Stomach (tissue), 9 donors: ENCODE measurements around the gene DNAJC17. TPM values are rescaled to one million over a fixed set of nuclear protein-coding genes. Genes with fewer than 3 reads are reported as not detected.

ENCODE experiments used
- DNase-seq, 2 donors: peaks; one replicate each; pipeline versions ENCODE4 v3.0.0 to v3.0.0-alpha.2; 2013 to 2019
- H3K27ac ChIP-seq, 5 donors: fragments of 200-600 bp in 4 of 5; sonication (generic) in 4 of 5; one replicate each; pipeline ENCODE4 v1.5.1; 2013 to 2019; ENCODE audit warnings: mild to moderate bottlenecking in 1 of 5, moderate library complexity in 1 of 5
- H3K27me3 ChIP-seq, 3 donors: fragments of 200-600 bp; sonication (generic); one replicate each; pipeline ENCODE4 v1.5.1; 2017 to 2019; ENCODE audit warnings: mixed run types in 1 of 3
- H3K36me3 ChIP-seq, 4 donors: fragments of 200-600 bp; sonication (generic); 1 replicate in 3 of 4; 2 replicates in 1 of 4; pipeline ENCODE4 v1.5.1; 2016 to 2019
- H3K4me1 ChIP-seq, 4 donors: fragments of 200-600 bp; sonication (generic); one replicate each; pipeline ENCODE4 v1.5.1; 2016 to 2019
- H3K4me3 ChIP-seq, 4 donors: fragments of 200-600 bp; sonication (generic) in 3 of 4; one replicate each; pipeline ENCODE4 v1.5.1; 2016 to 2019; ENCODE audit warnings: mild to moderate bottlenecking in 1 of 4
- H3K9me3 ChIP-seq, 4 donors: fragments of 200-600 bp; sonication (generic); one replicate each; pipeline ENCODE4 v1.5.1; 2016 to 2019
- CTCF ChIP-seq, 7 experiments: fragments of 450-650 bp in 4 of 7; fragments of 200-600 bp in 3 of 7; sonication (generic) in 3 of 7; IDR thresholded peaks; one replicate each; pipeline ENCODE4 v1.5.1; 2016 to 2019; ENCODE audit warnings: antibody characterized with exemption in 7 of 7, control low read depth in 2 of 7, mild to moderate bottlenecking in 1 of 7
- EP300 ChIP-seq: sonication (generic); formaldehyde crosslinking; IDR thresholded peaks from one replicate; pipeline ENCODE4 v1.6.1; 2017; ENCODE audit warnings: antibody characterized with exemption
- POLR2A ChIP-seq, 4 donors: fragments of 450-650 bp; IDR thresholded peaks; one replicate each; pipeline ENCODE4 v1.6.1; 2016; ENCODE audit warnings: antibody characterized with exemption in 4 of 4, control low read depth in 2 of 4, mild to moderate bottlenecking in 1 of 4, moderate library complexity in 1 of 4
- POLR2AphosphoS5 ChIP-seq, 3 donors: sonication (generic); formaldehyde crosslinking; IDR thresholded peaks; one replicate each; pipeline ENCODE4 v1.6.1; 2016; ENCODE audit warnings: antibody characterized with exemption in 3 of 3
- WGBS, 5 donors: extraction: QIAGEN DNeasy Blood & Tissue Kit in 3 of 5; methylation state at CpG; one replicate each; pipeline versions ENCODE4 v1.1.5 to v1.1.7; 2013 to 2018; 5-methylcytosine and 5-hydroxymethylcytosine counted together
- intact Hi-C: fragments of 100-400 bp; cut with DNase I; formaldehyde crosslinking; loops from one replicate; pipeline ENCODE4 v1.15.1; 2023; ENCODE audit warnings: low total_unique reads
- polyA plus RNA-seq, 3 donors: library from polyadenylated mRNA; stranded (reverse); fragments of 200-250 nt; gene quantifications; one replicate each; pipeline ENCODE4 v1.2.3, GENCODE V29; 2013
- total RNA-seq, 5 donors: library from RNA; depleted of rRNA; stranded (reverse); fragments of >200 nt; gene quantifications; one replicate each; pipeline versions ENCODE4 v1.1.0 to v1.2.3, GENCODE V29; 2014 to 2016
- donor health status: healthy with polysubstance abuse.
- donor health status: Bipolar disorder and iron deficiency.
- donor health status: healthy.

The DNAJC17 gene
- total and polyA plus RNA-seq, 8 donors = 11.0 to 66.7 (median 43.7) TPM

- Histone ChIP-seq H3K9me3 (no peaks in the 10 kb centered on the region), H3K4me3 (peak within 1 kb of the TSS; percentile 50 to 76 (median 56)), H3K27ac (peak within 1 kb of the TSS; percentile 80 to 93 (median 88)), H3K36me3 (peaks cover 3 to 21% (median 15%) of the 10 kb centered on the region in 4 donors), H3K27me3 (no peaks in the 10 kb centered on the region), H3K4me1 (peaks cover 53 to 77% (median 72%) of the 10 kb centered on the region in 4 donors)
- peak; percentile 81 to 94 for DNase-seq
- WGBS, 5 donors = 0 to 2% (median 1%) methylated on average over 31 to 75 of the region's 75 CpGs
- TF ChIP-seq EP300 (no peak), CTCF (IDR thresholded peaks at IDR 0.05) (peak in 2 of 7 experiments; percentile 25 to 33), POLR2AphosphoS5 (IDR thresholded peaks at IDR 0.05) (peak in 2 of 3 donors; percentile 45 to 72)
- intact Hi-C loops = no loop called here
Observed at GRCh38 chr15:40763801-40764628, 43.3 kb downstream of the DNAJC17 start, which contains the start of gene GCHFR. TSS of gene GCHFR (plus strand) at chr15:40764068. CDS start at chr15:40764181, 113 bp downstream.

DNA sequence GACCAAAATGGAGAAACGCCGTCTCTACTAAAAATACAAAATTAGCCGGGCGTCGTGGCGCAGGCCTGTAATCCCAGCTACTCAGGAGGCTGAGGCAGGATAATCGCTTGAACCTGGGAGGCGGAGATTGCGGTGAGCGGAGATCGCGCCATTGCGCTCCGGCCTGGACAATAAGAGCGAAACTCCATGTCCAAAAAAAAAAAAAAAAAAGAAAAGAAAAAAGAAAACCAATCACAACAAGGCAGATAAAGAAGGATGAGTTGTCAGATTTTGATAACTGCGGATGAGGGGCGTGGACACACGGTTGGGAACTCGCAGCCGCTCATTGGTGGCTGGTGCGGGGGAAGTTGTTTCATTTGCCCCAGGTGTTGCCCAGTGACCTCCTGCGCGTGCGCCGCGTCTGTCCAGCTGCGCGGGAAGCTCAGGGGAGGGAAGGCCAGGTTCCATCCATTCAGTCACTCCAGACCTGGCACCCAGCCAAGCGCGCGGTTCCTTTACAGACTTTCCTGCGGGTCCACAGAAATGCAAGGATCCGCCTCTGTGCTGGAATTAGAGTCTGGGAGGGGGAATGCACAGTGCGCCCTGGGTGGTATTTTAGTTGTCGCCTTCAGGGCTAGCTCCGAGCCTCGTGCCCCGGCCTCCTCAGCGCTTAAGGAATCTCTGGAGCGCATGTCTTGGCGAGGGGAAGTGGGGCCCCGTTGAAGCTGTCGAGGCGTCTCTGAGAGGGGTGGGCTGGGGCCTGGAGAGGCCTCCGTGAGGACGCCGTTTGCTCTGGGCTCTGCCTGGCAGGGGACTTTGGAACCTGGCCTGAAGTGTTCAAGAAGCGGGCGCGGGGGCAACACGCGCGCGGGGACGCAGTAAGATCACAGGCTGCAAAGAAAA, 44.1 kb downstream of the DNAJC17 start:
- peak overlapping the region; percentile 80 to 93 (median 88) for H3K27ac ChIP-seq
- TF ChIP-seq POLR2AphosphoS5 (IDR thresholded peaks at IDR 0.05) (peak in 1 of 3 donors; percentile 22), EP300 (no peak)
- H3K36me3 ChIP-seq = peaks cover 3 to 18% (median 14%) of the 10 kb centered on the region in 4 donors
- intact Hi-C loops = no loop called here
- no peaks in the 10 kb centered on the region for H3K9me3 ChIP-seq
- H3K4me1 ChIP-seq = peaks cover 44 to 68% (median 64%) of the 10 kb centered on the region in 4 donors
- 28 to 34% (median 30%) methylated on average over 44 to 55 of the region's 55 CpGs for WGBS, 5 donors
- no peaks in the 10 kb centered on the region for H3K27me3 ChIP-seq
- DNase-seq = peak; percentile 80 to 91
- peak overlapping the region; percentile 50 to 76 (median 56) for H3K4me3 ChIP-seq

DNA sequence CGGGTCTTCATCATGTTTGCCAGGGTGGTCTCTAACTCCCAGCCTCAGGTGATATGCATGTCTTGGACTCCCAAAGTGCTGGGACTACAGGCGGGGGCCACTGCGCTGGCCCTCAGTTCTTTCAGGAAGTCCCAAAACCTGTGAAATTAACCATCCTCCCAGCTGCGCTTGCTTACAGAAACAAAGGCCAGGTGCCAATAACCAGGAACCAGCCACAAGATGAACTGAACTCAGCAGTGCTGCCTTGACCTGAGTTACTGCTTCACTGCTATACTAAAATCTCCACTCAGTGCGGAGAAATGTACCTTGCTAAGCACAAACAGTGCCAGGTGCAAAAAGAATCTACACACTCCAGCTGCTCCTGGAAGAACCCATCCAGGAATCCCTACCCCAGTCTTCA, 47.3 kb downstream of the DNAJC17 start:
- Histone ChIP-seq H3K27me3 (no peaks in the 10 kb centered on the region), H3K27ac (no peak overlapping the region), H3K36me3 (no peaks in the 10 kb centered on the region), H3K4me3 (no peak overlapping the region), H3K9me3 (no peaks in the 10 kb centered on the region), H3K4me1 (peaks cover 25 to 43% (median 37%) of the 10 kb centered on the region in 4 donors)
- DNase-seq = no peak
- intact Hi-C loops = no loop called here
- TF ChIP-seq POLR2A (IDR thresholded peaks at IDR 0.05) (no peak), CTCF (IDR thresholded peaks at IDR 0.05) (no peak), EP300 (no peak), POLR2AphosphoS5 (IDR thresholded peaks at IDR 0.05) (no peak)
- 85 to 94% (median 90%) methylated on average over 5 of the region's 5 CpGs for WGBS, 5 donors

DNA sequence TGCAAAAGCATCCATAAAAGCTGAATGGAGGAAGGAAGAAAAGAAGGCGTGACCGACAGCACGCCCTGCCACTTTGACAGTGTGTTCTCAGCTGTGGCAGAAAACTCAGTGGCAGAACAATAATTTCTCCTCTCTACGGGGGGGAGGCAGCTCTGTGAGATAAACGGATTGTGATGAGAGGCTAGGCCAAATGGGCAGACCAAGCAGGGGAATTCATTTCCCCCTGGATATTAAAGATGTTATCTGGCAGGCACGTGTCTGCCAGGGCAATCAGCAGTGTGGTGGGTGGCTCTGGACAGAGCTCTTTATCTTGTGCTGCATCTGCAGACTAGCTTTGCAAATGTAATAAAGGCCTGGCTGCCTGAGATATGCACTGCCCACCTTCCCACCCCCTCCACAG, 50.3 kb downstream of the DNAJC17 start:
- Histone ChIP-seq H3K27ac (no peak overlapping the region), H3K4me1 (peaks cover 18 to 43% (median 35%) of the 10 kb centered on the region in 4 donors), H3K4me3 (no peak overlapping the region), H3K9me3 (no peaks in the 10 kb centered on the region), H3K36me3 (peaks cover 1 to 12% (median 3%) of the 10 kb centered on the region in 4 donors), H3K27me3 (no peaks in the 10 kb centered on the region)
- intact Hi-C loops = no loop called here
- WGBS, 5 donors = 37 to 48% (median 46%) methylated on average over 6 of the region's 6 CpGs
- TF ChIP-seq EP300 = no peak
- TF ChIP-seq CTCF (IDR thresholded peaks at IDR 0.05) = no peak
- no peak for TF ChIP-seq POLR2A (IDR thresholded peaks at IDR 0.05)
- TF ChIP-seq POLR2AphosphoS5 (IDR thresholded peaks at IDR 0.05) = no peak
- peak in 1 of 2 donors; percentile 53 for DNase-seq
